Amniotic epithelial cell (primary cell): ENCODE measurements around the gene MAPK12.

Experiments
- DNase-seq: peaks from one replicate; pipeline ENCODE4 v3.0.0-alpha.2; 2010; ENCODE audit warnings: low read depth

The MAPK12 gene

DNA sequence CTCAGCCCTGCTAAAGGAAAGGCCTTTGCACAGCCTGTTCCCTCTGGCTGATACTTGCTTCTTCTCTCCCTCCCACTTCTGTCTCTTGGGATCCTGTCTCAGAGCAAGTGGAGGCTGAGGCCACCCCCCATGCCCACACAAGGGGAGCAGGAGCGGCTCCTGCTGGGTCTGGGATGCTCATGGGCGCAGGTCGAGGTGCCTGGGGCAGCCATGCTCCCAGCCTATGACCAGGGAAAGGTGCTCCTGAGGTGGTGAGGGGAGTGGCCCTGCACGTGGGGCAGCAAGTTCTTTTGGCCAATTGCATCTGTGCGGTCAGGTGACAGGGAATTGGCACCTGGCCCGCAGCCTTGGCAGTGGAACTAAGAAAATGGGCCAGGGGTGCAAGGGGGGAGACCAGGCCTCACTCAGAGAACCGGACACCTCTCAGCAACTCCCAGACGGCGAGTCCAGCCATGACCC lies 7.2 kb upstream of the MAPK12 start:
- no peak for DNase-seq

DNA sequence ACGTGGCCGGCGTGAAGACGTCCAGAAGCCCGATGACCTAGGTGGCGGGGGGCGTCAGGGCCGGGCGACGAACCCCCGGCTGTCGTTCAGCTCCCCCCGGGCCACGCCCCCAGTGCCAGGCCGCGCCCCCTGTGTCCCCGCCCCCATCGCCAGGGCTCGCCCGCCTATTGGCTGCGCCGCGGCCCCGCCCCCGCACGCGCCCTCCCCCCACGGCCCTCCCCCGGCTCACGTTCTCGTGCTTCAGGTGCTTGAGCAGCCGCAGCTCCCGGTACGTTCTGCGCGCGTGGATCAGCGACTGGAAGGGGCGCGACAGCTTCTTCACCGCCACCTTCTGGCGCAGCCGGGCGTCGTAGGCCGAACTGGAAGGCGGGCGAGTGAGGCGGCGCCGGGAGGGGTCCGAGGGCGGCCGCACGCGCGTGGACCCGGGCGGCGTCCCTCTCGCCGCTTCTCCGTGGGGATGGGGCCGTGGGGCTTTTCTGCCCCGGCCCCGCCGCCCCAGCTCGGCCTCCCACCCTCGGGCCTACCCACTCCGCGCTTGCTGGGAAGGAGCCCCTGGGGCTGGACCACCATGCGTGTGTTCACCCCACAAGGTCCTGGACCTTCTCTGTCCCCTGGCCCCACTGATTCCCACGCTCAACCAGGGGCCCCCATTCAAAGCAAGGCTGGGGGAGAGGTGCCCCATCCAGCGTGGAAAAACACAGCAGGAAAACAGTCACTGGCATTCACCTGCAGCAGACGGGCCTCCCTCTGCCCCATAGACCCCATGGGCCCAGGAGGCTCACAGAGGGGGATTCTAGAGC lies 6.3 kb upstream of the MAPK12 start:
- peak; percentile 55 for DNase-seq

DNA sequence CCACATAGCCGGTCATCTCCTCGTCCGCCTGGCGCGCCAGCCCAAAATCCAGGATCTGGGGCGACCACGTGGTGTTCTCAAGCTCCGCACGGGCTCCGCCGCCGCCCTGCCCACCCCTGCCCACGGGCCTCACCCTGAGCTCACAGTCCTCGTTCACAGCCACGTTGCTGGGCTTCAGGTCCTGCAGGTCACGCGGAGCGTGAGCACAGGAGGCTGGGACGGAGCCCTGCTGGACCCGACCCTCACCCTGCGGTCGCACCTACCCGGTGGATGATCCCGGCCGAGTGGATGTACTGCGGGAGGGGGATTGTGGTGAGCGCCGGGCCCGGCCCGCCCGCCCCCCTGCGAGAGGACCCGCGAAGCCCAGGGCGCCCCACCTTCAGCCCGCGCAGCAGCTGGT lies 5.5 kb upstream of the MAPK12 start:
- DNase-seq = no peak

DNA sequence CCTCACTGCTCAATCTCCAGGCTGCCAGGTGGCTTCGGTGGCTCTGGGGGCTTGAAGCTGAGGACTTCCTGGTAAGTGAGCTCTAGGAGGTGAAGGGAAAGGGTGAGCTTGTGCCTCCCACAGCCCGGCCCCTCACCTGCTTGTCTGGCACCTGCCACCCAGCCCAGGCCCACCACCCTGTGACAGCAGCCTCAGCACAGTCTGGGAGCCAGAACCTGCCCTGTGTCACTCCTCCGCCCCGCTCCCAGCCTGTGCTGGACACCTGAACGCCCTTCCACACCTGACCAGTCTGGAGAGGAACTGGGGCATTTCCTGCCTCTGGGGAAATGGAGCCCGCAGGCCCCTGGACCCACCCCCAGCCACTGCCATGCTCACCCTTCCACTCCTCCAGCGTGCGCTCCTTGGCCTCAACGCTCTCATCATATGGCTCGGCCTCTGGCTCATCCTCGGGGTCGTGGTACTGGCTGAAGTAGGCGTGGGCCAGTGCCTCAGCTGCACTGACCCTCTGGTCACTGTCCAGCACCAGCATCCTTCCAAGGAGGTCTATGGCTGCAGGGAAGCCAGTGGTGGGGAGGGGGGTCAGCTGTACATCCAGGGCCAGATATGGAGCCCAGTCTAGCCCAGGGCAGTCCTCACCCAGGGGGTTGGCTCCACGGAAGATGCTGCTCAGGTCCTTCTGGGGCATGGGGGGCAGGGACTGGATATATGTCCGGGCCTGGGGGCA lies 3.6 kb upstream of the MAPK12 start:
- DNase-seq = no peak

DNA sequence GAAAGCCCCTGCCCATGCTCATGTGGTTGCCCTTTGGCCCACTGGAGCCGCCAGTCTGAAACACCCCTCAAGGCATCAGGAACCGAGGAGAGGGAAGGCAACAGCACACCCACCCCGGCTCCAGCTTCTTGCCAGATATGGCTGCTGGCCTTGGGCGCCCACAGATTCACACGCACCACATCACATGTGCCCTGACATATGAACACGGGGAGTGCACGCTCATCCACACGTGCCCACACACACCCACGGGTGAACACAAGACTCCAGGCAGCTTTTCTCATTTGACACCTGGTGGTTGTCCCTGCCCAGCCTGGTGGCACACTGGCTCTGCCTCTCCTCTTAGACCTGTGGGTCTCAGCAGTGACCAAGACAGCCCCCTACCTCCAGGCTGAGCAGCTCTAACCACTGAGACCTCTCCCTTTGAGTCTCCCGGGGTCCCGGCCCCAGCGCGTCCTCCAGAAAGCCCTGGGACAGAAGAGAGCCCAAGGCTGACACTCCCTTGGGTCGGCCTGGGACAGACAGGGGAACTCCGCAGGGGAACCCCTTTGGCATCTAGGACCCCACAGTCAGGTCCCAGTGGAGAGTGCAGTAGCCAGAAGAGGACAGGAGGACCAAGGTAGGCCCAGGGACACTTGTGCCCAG lies 2.7 kb upstream of the MAPK12 start:
- DNase-seq = no peak

DNA sequence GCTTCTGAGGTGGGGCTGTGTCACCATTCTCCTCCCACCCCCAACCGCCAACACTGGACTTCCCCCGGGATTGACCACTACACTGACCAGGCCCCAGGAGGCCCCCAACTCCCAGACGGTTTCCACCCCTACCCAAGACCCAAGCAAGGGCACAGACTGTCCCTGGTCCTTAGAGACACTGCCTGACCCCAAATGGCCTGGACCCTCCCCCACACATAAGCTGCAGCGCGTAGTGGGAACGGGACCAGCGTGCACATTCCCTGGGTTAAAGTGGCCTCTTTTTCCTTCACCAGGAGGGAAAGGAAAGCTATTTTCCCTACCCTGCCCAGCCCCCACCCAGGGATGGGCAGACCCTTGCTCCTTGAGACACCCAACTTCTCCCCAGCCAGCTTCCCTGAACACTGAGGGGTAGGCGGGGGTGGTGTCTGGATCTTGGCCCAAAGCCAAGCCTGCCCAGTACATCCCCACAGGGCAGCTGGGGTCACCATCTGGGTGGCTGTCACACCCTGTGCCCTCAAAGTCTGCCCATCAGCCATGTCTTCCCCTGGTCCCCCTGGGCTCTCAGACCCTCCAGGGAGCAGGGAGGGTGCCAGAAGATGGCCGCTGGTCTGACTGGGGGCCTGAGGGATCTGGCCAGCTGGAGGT lies 1.6 kb upstream of the MAPK12 start:
- DNase-seq = no peak

DNA sequence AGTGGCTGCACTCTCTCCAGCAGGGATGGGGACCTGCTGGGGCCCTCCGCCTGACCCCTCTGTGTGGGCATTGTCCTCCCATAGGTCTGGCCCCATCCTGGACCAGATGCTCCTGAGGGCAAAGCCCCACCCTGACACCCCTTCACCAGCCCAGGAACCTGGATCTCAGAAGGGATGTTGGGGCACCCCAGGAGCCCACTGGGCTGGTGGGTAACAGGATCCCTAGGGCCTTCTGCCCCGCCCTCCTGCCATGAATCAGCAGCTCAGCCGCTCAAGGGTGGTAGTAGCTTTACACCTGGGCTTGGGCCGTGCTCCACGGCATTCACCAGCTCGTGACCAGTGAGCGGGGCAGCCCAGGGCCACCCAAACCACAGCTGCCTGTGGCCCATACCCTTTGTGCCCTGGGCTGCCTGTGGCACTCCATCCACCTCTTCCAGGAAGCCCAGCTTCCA lies 1.0 kb upstream of the MAPK12 start:
- no peak for DNase-seq

DNA sequence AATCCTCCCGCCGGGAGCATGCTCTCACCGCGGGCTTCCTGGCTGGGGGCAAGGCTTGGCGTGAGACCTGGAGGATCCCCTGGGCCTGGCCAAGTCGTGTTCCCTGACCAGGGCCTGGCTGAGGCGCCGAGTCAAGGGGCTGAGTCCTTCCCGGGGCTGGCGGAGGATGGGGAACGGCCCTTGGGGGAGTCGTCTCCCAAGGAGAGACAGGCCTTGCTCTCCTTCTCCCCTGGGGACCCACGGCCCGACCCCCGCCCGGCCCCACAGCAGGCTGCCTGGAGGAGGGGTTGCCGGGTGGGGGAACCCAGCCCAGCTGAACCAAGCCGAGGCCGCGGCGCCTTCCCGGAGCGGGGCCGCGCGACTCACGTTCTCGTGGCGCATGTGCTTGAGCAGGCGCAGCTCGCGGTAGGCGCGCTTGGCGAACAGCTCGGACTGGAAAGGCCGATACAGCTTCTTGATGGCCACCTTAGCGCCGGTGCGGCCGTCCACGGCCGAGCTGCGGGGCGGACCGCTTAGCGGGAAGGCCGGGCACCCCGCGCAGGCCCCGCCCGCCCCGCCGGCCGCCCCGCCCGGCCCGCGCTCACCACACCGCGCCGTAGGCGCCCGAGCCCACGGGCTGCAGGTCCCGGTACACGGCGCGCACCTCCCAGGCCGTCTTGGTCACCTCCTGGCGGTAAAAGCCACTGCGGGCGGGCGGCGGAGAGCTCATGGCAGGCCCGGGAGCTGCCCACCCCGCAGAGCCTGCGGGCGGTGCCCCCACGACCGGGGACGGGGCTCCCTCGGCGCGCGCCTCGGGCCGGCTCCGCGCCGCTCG lies 475 bp downstream of the MAPK12 start:
- DNase-seq = peak; percentile 68

DNA sequence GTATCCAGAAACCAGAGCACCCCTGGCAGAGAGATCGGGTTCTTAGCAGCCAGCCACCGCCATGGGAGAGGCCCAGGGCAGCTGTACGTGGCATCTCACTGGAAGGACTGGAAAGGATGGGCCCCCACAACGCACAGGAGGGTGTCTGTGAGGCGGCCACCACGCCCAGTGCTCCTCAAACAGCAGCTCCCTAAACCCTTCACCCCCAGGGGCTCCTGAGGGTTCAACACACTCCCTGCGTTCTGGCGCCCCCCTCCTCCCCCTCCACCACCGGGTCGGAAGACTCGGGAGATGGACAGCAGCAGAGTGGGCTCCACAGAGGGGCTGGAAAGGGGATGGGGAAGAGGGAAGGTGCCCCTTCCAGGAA lies 1.1 kb downstream of the MAPK12 start:
- no peak for DNase-seq

DNA sequence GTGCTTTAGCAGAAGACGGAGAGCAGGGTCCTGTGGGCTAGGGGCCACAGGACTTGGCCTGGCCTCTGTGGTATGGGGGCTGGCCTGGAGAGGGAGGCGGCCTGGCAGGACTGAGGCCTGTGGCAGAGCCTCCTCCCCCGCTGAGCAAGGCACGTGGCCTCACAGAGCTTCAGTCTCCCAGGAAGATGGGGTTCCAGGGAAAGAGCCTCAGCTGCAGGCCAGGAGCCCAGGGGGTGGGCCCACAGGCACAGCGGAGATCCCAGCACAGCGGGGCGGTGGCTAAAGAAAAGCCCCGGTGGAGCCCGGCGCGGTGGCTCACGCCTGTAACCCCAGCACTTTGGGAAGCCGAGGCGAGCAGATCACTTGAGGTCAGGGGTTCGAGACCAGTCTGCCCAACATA lies 2.2 kb downstream of the MAPK12 start:
- DNase-seq = no peak

DNA sequence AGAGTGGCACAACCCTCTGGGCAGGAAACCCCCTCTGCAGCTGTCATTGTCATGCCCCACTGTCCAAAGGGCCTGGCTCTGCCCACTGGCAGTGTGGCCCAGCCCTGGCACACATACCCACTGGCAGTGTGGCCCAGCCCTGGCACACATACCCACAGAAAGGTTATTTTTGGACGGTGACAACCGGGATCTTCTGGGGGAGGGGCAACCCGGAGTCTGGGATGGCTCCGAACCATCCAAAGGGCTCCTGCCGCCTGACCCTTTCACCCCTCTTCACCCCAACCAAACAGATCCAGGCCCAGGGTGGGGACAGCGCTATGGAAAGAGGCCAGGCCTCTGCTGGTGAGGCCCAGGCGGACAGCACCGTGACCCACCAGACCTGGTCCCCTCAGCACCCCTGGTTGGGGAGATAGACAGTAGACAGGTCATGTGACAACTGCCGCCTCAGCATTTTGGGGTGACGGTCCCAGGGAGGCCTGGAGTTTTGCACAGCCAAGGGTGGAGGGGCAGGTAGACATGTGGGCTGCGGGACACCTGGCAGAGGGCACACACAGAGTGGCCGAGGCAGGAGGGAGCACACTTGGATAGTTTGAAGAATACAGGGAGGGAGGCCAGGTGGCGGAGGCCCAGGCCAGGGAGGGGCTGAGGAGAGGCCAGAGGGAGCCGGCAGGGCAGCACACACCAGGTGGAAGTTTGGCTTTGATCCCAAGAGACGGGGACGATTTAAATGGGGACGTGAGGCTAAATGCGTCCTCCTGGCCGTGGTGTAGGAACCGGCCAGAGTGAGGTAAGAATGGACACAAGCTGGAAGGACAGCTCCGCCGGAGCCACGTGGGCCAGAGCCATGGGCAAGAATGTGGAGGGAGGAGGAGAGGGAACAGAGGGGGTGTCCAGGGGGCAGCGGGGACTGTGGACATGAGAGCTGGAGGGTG lies 2.9 kb downstream of the MAPK12 start:
- DNase-seq = no peak

DNA sequence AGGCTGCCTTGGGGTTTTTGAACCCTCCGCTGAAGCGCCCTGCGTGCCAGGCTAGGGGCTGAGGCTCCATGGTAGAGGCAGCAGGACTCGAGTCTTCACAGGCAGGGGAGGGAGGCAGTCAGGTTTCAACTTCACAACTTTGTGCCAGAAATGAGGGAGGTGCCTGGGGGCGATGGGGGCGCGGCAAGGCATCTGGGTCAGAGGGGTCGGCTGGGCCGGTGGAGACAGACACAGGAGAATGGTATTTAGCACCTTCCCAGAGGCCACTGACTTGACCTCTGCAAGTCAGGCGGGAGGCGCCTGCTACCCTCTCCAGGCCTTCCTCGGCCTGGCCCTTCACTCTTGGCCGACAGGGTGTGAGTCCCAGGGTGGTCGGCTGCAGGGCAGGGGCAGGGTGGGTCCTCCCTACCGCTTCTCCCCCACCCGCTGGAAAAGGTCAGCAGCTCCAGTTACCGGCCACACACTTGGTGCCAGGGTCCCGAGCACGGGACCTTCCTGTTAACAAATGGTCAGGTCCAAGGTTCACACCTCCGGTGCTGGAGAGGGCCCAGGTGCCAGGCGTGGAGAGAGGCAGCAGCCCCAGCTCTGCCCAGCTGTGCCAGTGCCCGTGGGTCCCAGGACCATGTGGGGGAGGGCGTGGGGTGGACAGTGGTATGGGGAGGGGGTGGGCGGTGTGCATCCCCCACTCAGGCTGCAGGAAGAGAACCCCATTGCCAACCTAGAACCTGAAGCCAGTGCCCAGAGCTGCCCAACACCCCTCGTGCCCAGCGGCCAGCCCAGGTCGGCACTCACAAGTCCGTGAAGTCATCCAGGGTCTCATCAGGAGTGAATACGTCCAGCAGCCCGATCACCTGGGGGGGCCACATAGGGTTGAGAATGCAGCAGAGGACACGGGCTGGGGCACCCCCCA lies 3.8 kb downstream of the MAPK12 start:
- DNase-seq = no peak

DNA sequence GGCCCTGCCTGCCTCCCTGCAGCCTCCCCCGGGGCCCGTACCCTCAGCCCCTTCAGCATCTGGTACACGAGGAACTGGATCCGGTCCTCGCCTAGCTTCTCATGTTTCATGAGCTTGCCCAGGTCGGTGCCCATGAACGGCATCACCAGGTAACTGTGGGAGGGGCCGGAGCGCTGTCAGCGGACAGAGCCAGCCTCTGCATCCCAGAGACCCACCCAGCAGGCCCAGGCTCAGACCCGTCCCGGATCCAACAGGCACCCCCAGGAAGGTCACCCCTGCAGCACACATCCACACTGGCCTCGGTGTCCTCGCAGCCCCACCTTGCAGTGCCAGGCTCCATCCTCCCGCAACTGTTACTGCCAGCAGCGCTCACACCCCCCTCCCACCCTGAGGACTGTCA lies 4.4 kb downstream of the MAPK12 start:
- no peak for DNase-seq

DNA sequence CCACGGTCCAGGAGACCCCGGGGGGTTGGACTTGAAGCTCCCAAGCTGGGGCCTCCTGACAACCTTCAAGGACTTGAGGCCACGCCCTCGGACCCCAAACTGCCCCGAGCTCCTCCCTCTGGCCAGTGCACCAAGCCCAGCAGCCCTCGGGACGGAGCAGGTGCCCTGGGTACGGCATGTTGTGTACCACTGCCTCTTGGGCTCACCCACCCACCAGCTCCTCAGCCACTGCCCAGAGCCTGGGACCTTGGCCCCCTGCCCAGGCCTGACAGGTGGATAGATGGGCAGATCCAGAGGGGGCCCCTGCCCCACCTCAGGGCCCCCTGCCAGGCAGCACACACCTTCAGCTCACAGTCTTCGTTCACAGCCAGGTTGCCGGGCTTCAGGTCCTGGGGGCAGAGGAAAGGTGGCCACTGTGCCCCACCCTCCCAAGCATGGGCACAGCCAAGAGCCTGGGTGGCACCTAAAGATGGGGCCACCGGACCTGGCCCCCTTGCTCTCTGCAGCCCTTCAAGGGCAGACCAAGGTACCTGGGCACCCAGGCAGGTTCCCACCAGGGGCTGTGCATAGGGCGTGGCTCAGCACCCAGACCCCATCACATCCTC lies 5.1 kb downstream of the MAPK12 start:
- DNase-seq = no peak

DNA sequence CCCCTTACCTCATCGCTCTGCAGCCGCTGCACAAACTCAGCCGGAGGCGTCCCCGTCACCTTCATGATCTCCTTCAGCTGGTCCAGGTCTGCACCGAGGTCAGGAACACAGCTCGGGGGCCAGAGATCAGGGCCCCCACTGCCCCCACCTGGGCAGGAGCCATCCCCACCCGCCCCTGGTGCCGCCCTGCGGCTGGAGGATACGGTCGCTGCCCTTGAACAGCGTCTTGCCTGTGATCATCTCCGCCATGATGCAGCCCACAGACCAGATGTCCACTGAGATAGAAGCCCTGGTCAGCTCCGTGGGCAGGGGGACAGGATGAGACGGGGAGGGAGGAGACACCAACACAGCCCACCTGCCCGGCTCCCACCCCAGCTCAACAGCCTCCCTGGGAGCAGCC lies 5.9 kb downstream of the MAPK12 start:
- DNase-seq = no peak

DNA sequence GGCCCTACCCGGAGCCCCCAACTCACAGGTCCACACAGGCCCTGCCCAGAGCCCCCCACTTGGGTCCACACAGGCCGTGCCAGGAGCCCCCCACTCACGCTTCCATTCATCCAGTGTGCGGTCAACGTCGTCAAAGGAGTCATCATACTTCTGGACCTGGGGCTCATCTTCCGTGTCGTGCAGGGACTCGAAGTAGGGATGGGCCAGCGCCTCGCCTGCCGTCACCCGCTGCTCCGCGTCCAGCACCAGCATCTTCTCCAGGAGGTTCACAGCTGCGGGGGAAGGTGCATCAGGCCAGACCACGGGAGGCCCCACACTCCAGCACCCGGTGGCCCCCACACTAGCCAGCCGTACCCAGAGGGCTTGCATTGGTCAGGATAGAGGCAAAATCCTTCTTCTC lies 6.4 kb downstream of the MAPK12 start:
- DNase-seq = no peak

DNA sequence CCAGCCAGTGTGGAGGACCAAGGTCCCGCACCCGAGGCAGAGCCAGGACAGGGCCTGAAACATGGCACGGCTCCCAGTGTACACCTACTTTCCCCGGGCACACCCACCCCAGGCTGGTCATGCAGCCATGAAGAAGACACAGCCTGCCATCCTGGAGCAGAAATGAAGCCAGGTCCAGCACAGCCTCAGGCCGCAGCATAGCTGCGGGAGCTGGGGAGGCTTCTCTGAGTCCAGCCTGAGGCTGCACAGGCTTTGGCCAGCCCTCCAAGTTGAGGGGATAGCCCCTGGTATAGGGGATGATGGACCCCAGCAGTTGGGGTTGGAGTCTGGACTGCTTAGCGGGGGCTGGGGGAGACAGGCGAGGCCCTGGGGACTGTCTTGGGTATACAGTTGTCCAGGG lies 7.5 kb downstream of the MAPK12 start:
- no peak for DNase-seq

DNA sequence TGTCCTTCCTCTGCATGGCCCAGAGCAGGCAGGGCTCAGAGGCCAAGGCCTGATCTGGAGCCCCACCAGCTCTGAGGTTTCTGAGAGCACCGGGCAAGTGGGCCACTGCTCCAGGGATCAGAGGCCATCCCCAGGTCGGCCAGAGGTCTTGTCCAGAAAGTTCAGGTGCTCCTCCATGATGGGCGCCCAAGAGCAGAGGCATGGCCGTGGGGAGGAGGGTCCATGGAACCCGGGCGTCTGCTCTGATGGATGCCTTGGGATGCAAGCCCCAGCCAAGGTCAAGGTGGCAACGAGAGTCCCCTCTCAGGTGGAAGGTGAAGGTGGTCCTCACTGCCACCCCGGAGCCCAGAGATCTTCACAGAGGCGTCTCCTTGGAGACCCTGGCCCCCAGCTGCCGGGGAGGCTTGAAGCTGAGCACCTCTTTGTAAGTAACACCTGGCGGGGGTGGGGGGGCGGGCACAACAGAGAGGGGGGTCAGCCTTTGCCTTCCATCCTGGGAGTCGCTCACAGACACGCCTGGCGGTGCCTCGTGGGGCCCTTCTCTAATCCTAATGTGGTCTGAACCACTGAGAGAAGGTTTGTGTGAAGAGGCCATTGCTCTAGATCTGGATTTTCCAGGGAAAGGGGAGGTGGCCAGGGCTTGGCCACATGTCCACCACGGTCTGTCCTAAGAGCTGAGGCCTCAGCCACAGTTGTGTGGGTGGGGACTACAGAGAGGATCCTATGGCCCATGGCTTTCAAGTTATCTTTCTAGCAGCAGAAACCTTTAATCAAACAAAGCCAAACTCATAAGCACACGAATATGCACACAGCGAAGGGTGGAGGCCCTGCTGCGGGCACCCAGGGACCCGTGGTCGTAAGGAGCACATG lies 8.2 kb downstream of the MAPK12 start:
- no peak for DNase-seq
